Parathyroid adenoma (tissue), 2 donors: ENCODE data around the gene GPR176.

Experiments used
- H2AFZ ChIP-seq: fragments of 300-600 bp; sonication (generic); one replicate; pipeline ENCODE4 v1.7.0; 2017; ENCODE audit warnings: antibody characterized with exemption, mild to moderate bottlenecking
- H3K27ac ChIP-seq: fragments of 300-600 bp; sonication (generic); one replicate; pipeline ENCODE4 v1.7.0; 2017
- H3K27me3 ChIP-seq: fragments of 300-600 bp; sonication (generic); one replicate; pipeline ENCODE4 v1.7.0; 2017; ENCODE audit warnings: low read length; ENCODE audit not compliant: control insufficient read depth, insufficient read depth
- H3K36me3 ChIP-seq: fragments of 300-600 bp; sonication (generic); one replicate; pipeline ENCODE4 v1.7.0; 2017; ENCODE audit warnings: low read length; ENCODE audit not compliant: control insufficient read depth, insufficient read depth
- H3K4me1 ChIP-seq: fragments of 300-600 bp; sonication (generic); one replicate; pipeline ENCODE4 v1.7.0; 2017; ENCODE audit warnings: control low read depth
- H3K4me2 ChIP-seq: fragments of 300-600 bp; sonication (generic); one replicate; pipeline ENCODE4 v1.7.0; 2017; ENCODE audit warnings: low read length
- H3K4me3 ChIP-seq: fragments of 300-600 bp; sonication (generic); one replicate; pipeline ENCODE4 v1.7.0; 2017; ENCODE audit warnings: low read depth, low read length
- H3K79me2 ChIP-seq: fragments of 300-600 bp; sonication (generic); one replicate; pipeline ENCODE4 v1.7.0; 2017; ENCODE audit warnings: control low read depth
- H3K9ac ChIP-seq: fragments of 300-600 bp; sonication (generic); one replicate; pipeline ENCODE4 v1.7.0; 2017; ENCODE audit warnings: mild to moderate bottlenecking
- H3K9me3 ChIP-seq: fragments of 300-600 bp; sonication (generic); one replicate; pipeline ENCODE4 v1.7.0; 2017; ENCODE audit warnings: low read length; ENCODE audit not compliant: control insufficient read depth
- CTCF ChIP-seq: fragments of 300-600 bp; sonication (generic); IDR thresholded peaks from one replicate; pipeline ENCODE4 v1.7.0; 2017; ENCODE audit warnings: antibody characterized with exemption, mild to moderate bottlenecking
- donor health status: primary hyperparathyroidism.

Gene GPR176

GRCh38 chr15:39864116-39864515, 56.0 kb downstream of the GPR176 start:
- H3K9me3 ChIP-seq = no peaks in the 10 kb centered on the region
- H3K9ac ChIP-seq = no peak overlapping the region
- H3K27me3 ChIP-seq = no peaks in the 10 kb centered on the region
- no peak overlapping the region for H3K4me2 ChIP-seq
- H3K4me1 ChIP-seq = no peaks in the 10 kb centered on the region
- H3K79me2 ChIP-seq = no peaks in the 10 kb centered on the region
- H2AFZ ChIP-seq = no peak overlapping the region
- no peaks in the 10 kb centered on the region for H3K36me3 ChIP-seq
- no peak overlapping the region for H3K27ac ChIP-seq
- H3K4me3 ChIP-seq = no peak overlapping the region
- TF ChIP-seq CTCF = no peak

GRCh38 chr15:39860871-39861270, 59.2 kb downstream of the GPR176 start:
- no peak overlapping the region for H3K27ac ChIP-seq
- no peak overlapping the region for H3K4me2 ChIP-seq

GRCh38 chr15:39860200-39860599, 59.9 kb downstream of the GPR176 start:
- no peak for TF ChIP-seq CTCF
- Histone ChIP-seq H3K4me3 (no peak overlapping the region), H3K9ac (no peak overlapping the region), H3K27ac (no peak overlapping the region), H3K79me2 (no peaks in the 10 kb centered on the region), H3K27me3 (no peaks in the 10 kb centered on the region), H3K4me2 (no peak overlapping the region), H3K9me3 (no peaks in the 10 kb centered on the region), H2AFZ (no peak overlapping the region), H3K4me1 (no peaks in the 10 kb centered on the region), H3K36me3 (no peaks in the 10 kb centered on the region)

More at GRCh38 chr15:39860871-39861270, 59.2 kb downstream of the GPR176 start:
- Histone ChIP-seq H3K9me3 (no peaks in the 10 kb centered on the region), H3K27me3 (no peaks in the 10 kb centered on the region), H3K4me3 (no peak overlapping the region), H3K9ac (no peak overlapping the region), H3K79me2 (no peaks in the 10 kb centered on the region), H2AFZ (no peak overlapping the region), H3K4me1 (no peaks in the 10 kb centered on the region), H3K36me3 (no peaks in the 10 kb centered on the region)
- no peak for TF ChIP-seq CTCF

- no peak overlapping the region for H3K4me3 ChIP-seq
- H3K79me2 ChIP-seq = no peaks in the 10 kb centered on the region
- H3K9me3 ChIP-seq = no peaks in the 10 kb centered on the region
- no peaks in the 10 kb centered on the region for H3K36me3 ChIP-seq
- no peaks in the 10 kb centered on the region for H3K27me3 ChIP-seq
- H3K4me1 ChIP-seq = no peaks in the 10 kb centered on the region
- H2AFZ ChIP-seq = no peak overlapping the region
- H3K27ac ChIP-seq = no peak overlapping the region
- TF ChIP-seq CTCF = no peak
- H3K9ac ChIP-seq = no peak overlapping the region
- H3K4me2 ChIP-seq = no peak overlapping the region
These were observed 60.4 kb downstream of the GPR176 start for GRCh38 chr15:39859636-39860035.

- no peak for TF ChIP-seq CTCF
- H3K79me2 ChIP-seq = no peaks in the 10 kb centered on the region
- H3K27me3 ChIP-seq = no peaks in the 10 kb centered on the region
- no peak overlapping the region for H2AFZ ChIP-seq
- H3K9me3 ChIP-seq = no peaks in the 10 kb centered on the region
- H3K4me1 ChIP-seq = no peaks in the 10 kb centered on the region
- no peak overlapping the region for H3K4me3 ChIP-seq
- H3K36me3 ChIP-seq = no peaks in the 10 kb centered on the region
- H3K9ac ChIP-seq = no peak overlapping the region
- H3K27ac ChIP-seq = no peak overlapping the region
- H3K4me2 ChIP-seq = no peak overlapping the region
These were observed 62.9 kb downstream of the GPR176 start for GRCh38 chr15:39857132-39857531.
